Ishikawa (cell line): ENCODE results near the gene CEACAM16.

Source experiments
- CEBPB ChIP-seq: IDR thresholded peaks from 2 replicates; pipeline ENCODE4 v1.6.1; 2012
- CREB1 ChIP-seq: IDR thresholded peaks from 2 replicates; pipeline ENCODE4 v1.6.1; 2012; ENCODE audit warnings: low read depth
- EGR1 ChIP-seq: IDR thresholded peaks from 2 replicates; pipeline ENCODE4 v1.6.1; 2012
- EP300 ChIP-seq: IDR thresholded peaks from 2 replicates; pipeline ENCODE4 v1.6.1; 2012; ENCODE audit warnings: borderline replicate concordance
- RAD21 ChIP-seq: IDR thresholded peaks from 2 replicates; pipeline ENCODE4 v1.6.1; 2012; ENCODE audit warnings: low read depth
- TAF1 ChIP-seq: IDR thresholded peaks from 2 replicates; pipeline ENCODE4 v1.6.1; 2012; ENCODE audit warnings: low read depth, mild to moderate bottlenecking
- TCF12 ChIP-seq: IDR thresholded peaks from 2 replicates; pipeline ENCODE4 v1.6.1; 2012; ENCODE audit warnings: low read depth
- USF1 ChIP-seq: IDR thresholded peaks from 2 replicates; pipeline ENCODE4 v1.6.1; 2012
- YY1 ChIP-seq: IDR thresholded peaks from 2 replicates; pipeline ENCODE4 v1.6.1; 2012; ENCODE audit warnings: low read depth
- TF ChIP-seq, protein P1 (sequence below): IDR thresholded peaks from 2 replicates; pipeline ENCODE4 v1.6.1; 2012
- TF ChIP-seq, protein P2 (sequence below): IDR thresholded peaks from 2 replicates; pipeline ENCODE4 v1.6.1; 2012; ENCODE audit warnings: low read depth, mild to moderate bottlenecking

- TF ChIP-seq, protein P1, sequence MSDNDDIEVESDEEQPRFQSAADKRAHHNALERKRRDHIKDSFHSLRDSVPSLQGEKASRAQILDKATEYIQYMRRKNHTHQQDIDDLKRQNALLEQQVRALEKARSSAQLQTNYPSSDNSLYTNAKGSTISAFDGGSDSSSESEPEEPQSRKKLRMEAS: no peak
- TF ChIP-seq YY1 (no peak), CEBPB (no peak), TAF1 (no peak), USF1 (no peak), EGR1 (no peak), CREB1 (no peak), EP300 (no peak), RAD21 (no peak), TCF12 (no peak)
- TF ChIP-seq, protein P2, sequence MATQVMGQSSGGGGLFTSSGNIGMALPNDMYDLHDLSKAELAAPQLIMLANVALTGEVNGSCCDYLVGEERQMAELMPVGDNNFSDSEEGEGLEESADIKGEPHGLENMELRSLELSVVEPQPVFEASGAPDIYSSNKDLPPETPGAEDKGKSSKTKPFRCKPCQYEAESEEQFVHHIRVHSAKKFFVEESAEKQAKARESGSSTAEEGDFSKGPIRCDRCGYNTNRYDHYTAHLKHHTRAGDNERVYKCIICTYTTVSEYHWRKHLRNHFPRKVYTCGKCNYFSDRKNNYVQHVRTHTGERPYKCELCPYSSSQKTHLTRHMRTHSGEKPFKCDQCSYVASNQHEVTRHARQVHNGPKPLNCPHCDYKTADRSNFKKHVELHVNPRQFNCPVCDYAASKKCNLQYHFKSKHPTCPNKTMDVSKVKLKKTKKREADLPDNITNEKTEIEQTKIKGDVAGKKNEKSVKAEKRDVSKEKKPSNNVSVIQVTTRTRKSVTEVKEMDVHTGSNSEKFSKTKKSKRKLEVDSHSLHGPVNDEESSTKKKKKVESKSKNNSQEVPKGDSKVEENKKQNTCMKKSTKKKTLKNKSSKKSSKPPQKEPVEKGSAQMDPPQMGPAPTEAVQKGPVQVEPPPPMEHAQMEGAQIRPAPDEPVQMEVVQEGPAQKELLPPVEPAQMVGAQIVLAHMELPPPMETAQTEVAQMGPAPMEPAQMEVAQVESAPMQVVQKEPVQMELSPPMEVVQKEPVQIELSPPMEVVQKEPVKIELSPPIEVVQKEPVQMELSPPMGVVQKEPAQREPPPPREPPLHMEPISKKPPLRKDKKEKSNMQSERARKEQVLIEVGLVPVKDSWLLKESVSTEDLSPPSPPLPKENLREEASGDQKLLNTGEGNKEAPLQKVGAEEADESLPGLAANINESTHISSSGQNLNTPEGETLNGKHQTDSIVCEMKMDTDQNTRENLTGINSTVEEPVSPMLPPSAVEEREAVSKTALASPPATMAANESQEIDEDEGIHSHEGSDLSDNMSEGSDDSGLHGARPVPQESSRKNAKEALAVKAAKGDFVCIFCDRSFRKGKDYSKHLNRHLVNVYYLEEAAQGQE: no peak
Measured at GRCh38 chr19:44661904-44662303, 37.0 kb upstream of the CEACAM16 start.
